Measurements from ENCODE around the gene THRB.

The THRB gene

DNA sequence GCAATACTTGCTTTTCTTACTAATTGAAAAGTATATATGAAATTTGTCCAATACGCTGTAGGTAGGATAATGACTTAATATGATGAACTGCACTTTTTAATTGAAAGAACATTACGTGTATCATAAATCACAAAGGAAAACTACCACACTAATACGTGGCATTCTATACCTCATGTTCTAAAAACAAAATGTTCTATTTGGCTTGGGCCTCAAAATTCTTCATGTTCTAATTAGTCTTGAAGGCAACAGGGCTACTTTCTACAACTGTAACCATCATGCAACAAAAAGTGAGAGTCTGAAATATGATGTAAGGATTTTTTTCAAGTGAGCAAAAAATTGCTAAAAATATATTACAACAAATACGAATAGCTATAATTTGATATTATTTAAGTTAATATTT lies 19.8 kb downstream of the THRB start:
- H3K4me3 ChIP-seq (ENCODE audit: low read depth, low read length), result no peak overlapping the region
- ChIA-PET POLR2A (no interaction called here), CTCF (no interaction called here)
- H3K4me1 ChIP-seq (ENCODE audit: control insufficient read depth, insufficient read depth, low read length), result 0 out of 2 replicates have a peak, but pooled peaks cover 10% of the 10 kb centered on the region
- H3K36me3 ChIP-seq (ENCODE audit: control insufficient read depth in 2 of 2, insufficient read depth in 1 of 2, low read length in 2 of 2), result no peaks in the 10 kb centered on the region
- no peak overlapping the region for H3K27ac ChIP-seq (ENCODE audit: extremely low read depth, low read depth, low read length)
- TF ChIP-seq, protein P1, sequence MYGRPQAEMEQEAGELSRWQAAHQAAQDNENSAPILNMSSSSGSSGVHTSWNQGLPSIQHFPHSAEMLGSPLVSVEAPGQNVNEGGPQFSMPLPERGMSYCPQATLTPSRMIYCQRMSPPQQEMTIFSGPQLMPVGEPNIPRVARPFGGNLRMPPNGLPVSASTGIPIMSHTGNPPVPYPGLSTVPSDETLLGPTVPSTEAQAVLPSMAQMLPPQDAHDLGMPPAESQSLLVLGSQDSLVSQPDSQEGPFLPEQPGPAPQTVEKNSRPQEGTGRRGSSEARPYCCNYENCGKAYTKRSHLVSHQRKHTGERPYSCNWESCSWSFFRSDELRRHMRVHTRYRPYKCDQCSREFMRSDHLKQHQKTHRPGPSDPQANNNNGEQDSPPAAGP (tag by site-specific recombination; IDR thresholded peaks at IDR 0.05), result no peak
- no peak for TF ChIP-seq SP7 (tag by site-specific recombination; IDR thresholded peaks at IDR 0.05)
- TF ChIP-seq ZNF214 (tag by site-specific recombination; IDR thresholded peaks at IDR 0.05; ENCODE audit: borderline replicate concordance), result no peak
- TF ChIP-seq ZNF549 (tag by site-specific recombination; IDR thresholded peaks at IDR 0.05), result no peak
- TF ChIP-seq GLI2 (tag by site-specific recombination; IDR thresholded peaks at IDR 0.05; ENCODE audit: borderline replicate concordance, low read depth), result no peak
- TF ChIP-seq, protein P2, sequence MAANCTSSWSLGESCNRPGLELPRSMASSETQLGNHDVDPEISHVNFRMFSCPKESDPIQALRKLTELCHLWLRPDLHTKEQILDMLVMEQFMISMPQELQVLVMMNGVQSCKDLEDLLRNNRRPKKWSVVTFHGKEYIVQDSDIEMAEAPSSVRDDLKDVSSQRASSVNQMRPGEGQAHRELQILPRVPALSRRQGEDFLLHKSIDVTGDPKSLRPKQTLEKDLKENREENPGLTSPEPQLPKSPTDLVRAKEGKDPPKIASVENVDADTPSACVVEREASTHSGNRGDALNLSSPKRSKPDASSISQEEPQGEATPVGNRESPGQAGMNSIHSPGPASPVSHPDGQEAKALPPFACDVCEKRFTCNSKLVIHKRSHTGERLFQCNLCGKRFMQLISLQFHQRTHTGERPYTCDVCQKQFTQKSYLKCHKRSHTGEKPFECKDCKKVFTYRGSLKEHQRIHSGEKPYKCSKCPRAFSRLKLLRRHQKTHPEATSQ (tag by site-specific recombination; IDR thresholded peaks at IDR 0.05), result no peak
- no peak for TF ChIP-seq ZNF426 (tag by site-specific recombination; IDR thresholded peaks at IDR 0.05)
- TF ChIP-seq ZNF138 (tag by site-specific recombination; IDR thresholded peaks at IDR 0.05; ENCODE audit: borderline replicate concordance), result no peak
- no peaks in the 10 kb centered on the region for H3K9me3 ChIP-seq (ENCODE audit: control insufficient read depth, insufficient read depth, low read depth, low read length)

DNA sequence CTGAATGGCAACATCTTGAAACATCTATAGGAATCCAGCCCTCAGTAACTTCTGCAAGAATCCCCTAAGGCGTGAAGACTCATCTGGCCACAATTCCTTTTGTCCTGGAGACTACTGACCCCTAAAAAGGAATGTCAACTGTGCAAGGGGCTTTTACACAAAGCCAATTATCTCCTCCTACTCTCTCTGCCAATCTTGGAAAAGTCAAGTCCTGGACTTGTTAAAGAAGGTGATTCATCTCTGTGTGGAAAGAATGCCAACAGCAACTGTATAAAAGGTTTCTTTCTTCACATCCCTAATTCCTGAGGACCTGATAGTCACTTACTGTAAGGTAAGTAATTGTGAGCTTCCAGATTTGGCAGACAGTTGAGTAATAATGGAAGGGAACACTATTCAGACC lies 22.3 kb downstream of the THRB start:
- TF ChIP-seq ZBTB8A (tag by site-specific recombination; IDR thresholded peaks at IDR 0.05) (no peak), HOXC10 (CRISPR knock-in tag; IDR thresholded peaks at IDR 0.05) (no peak), EGR2 (tag by site-specific recombination; IDR thresholded peaks at IDR 0.05; ENCODE audit: low read depth) (no peak), ZNF585B (tag by site-specific recombination; IDR thresholded peaks at IDR 0.05) (no peak), ZNF621 (tag by site-specific recombination; IDR thresholded peaks at IDR 0.05) (no peak), KLF10 (tag by site-specific recombination; IDR thresholded peaks at IDR 0.05) (no peak)
- TF ChIP-seq, protein P3, sequence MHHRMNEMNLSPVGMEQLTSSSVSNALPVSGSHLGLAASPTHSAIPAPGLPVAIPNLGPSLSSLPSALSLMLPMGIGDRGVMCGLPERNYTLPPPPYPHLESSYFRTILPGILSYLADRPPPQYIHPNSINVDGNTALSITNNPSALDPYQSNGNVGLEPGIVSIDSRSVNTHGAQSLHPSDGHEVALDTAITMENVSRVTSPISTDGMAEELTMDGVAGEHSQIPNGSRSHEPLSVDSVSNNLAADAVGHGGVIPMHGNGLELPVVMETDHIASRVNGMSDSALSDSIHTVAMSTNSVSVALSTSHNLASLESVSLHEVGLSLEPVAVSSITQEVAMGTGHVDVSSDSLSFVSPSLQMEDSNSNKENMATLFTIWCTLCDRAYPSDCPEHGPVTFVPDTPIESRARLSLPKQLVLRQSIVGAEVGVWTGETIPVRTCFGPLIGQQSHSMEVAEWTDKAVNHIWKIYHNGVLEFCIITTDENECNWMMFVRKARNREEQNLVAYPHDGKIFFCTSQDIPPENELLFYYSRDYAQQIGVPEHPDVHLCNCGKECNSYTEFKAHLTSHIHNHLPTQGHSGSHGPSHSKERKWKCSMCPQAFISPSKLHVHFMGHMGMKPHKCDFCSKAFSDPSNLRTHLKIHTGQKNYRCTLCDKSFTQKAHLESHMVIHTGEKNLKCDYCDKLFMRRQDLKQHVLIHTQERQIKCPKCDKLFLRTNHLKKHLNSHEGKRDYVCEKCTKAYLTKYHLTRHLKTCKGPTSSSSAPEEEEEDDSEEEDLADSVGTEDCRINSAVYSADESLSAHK (tag by site-specific recombination; IDR thresholded peaks at IDR 0.05), result no peak
- TF ChIP-seq, protein P4, sequence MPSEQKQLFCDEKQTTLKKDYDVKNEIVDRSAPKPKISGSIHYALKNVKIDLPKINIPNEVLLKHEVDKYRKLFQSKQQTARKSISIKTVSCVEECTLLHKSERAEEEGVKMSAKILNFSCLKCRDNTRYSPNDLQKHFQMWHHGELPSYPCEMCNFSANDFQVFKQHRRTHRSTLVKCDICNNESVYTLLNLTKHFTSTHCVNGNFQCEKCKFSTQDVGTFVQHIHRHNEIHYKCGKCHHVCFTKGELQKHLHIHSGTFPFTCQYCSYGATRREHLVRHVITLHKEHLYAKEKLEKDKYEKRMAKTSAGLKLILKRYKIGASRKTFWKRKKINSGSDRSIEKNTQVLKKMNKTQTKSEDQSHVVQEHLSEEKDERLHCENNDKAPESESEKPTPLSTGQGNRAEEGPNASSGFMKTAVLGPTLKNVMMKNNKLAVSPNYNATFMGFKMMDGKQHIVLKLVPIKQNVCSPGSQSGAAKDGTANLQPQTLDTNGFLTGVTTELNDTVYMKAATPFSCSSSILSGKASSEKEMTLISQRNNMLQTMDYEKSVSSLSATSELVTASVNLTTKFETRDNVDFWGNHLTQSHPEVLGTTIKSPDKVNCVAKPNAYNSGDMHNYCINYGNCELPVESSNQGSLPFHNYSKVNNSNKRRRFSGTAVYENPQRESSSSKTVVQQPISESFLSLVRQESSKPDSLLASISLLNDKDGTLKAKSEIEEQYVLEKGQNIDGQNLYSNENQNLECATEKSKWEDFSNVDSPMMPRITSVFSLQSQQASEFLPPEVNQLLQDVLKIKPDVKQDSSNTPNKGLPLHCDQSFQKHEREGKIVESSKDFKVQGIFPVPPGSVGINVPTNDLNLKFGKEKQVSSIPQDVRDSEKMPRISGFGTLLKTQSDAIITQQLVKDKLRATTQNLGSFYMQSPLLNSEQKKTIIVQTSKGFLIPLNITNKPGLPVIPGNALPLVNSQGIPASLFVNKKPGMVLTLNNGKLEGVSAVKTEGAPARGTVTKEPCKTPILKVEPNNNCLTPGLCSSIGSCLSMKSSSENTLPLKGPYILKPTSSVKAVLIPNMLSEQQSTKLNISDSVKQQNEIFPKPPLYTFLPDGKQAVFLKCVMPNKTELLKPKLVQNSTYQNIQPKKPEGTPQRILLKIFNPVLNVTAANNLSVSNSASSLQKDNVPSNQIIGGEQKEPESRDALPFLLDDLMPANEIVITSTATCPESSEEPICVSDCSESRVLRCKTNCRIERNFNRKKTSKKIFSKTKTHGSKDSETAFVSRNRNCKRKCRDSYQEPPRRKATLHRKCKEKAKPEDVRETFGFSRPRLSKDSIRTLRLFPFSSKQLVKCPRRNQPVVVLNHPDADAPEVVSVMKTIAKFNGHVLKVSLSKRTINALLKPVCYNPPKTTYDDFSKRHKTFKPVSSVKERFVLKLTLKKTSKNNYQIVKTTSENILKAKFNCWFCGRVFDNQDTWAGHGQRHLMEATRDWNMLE (tag by site-specific recombination; conservative IDR thresholded peaks at IDR 0.05; ENCODE audit: low read depth), result no peak
- H3K36me3 ChIP-seq (ENCODE audit: control insufficient read depth in 2 of 2, insufficient read depth in 1 of 2, low read length in 2 of 2), result no peaks in the 10 kb centered on the region
- H3K27ac ChIP-seq (ENCODE audit: extremely low read depth, low read depth, low read length), result no peak overlapping the region
- H3K4me3 ChIP-seq (ENCODE audit: low read depth, low read length), result no peak overlapping the region
- CTCF ChIA-PET, result no interaction called here
- H3K9me3 ChIP-seq (ENCODE audit: control insufficient read depth, insufficient read depth, low read depth, low read length), result no peaks in the 10 kb centered on the region
- POLR2A ChIA-PET, result no interaction called here
- H3K4me1 ChIP-seq (ENCODE audit: control insufficient read depth, insufficient read depth, low read length), result 0 out of 2 replicates have a peak, but pooled peaks cover 10% of the 10 kb centered on the region
